ENCODE data around the gene TMEM132D. TPM values are rescaled to one million over a fixed set of nuclear protein-coding genes. Genes with fewer than 3 reads are reported as not detected.

The TMEM132D gene
- total and polyA plus RNA-seq, 2 of the 4 experiments (the other 2 are of a cell fraction) = not detected

DNA sequence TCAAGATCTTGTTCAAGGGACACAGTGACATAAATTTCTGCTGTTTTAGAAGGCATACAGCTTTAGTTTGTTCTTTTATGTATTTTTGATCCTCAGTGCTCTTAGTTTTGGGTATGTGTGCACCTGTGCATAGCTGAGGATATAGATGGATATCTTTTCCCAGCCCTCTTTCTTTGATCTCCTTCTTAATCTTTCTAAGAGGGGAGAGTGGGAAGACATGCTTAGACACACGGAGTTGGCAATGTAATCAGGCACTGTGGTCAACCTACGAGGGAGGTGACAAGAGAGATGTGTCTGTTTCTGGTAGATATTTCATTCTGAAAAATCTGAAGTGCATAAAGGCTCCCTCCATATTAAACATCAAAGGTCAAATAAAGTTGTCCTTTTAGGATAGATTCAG, 340.6 kb downstream of the TMEM132D start:
- no peak overlapping the region for H2AK9ac ChIP-seq (replicated peaks; ENCODE audit: low read depth, low read length, poor library complexity)
- DNase-seq (no peak), ATAC-seq (ENCODE audit: low read depth) (no peak)
- no peak overlapping the region for H3K27ac ChIP-seq (ENCODE audit: insufficient read depth, low read length)
- peaks cover 16% of the 10 kb centered on the region for H3K9me3 ChIP-seq (ENCODE audit: control insufficient read depth, insufficient read depth, low read length)
- dilution Hi-C loops (cut with HindIII; ENCODE audit: low sequenced_read_pairs, unreplicated experiment) (no loop called here), intact Hi-C loops (cut with micrococcal nuclease) (no loop called here), in situ Hi-C loops (cut with MboI; ENCODE audit: low sequenced_read_pairs) (no loop called here)
- no peak for TF ChIP-seq RCOR1 (IDR thresholded peaks at IDR 0.05; ENCODE audit: insufficient replicate concordance, low read length)
- TF ChIP-seq POLR2A (IDR thresholded peaks at IDR 0.05; ENCODE audit: low read depth, low read length) = no peak
- no peak for TF ChIP-seq SMC3 (IDR thresholded peaks at IDR 0.05; ENCODE audit: low read depth, low read length)
- no peak for TF ChIP-seq FOS (IDR thresholded peaks at IDR 0.05; ENCODE audit: low read depth, low read length)
- TF ChIP-seq RAD21 (IDR thresholded peaks at IDR 0.05; ENCODE audit: low read length) = no peak
- TF ChIP-seq, protein P1, sequence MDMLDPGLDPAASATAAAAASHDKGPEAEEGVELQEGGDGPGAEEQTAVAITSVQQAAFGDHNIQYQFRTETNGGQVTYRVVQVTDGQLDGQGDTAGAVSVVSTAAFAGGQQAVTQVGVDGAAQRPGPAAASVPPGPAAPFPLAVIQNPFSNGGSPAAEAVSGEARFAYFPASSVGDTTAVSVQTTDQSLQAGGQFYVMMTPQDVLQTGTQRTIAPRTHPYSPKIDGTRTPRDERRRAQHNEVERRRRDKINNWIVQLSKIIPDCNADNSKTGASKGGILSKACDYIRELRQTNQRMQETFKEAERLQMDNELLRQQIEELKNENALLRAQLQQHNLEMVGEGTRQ (IDR thresholded peaks at IDR 0.05; ENCODE audit: low read depth, low read length) = no peak
- no peak for TF ChIP-seq CHD1 (IDR thresholded peaks at IDR 0.05; ENCODE audit: low read depth, low read length)
- no peak for TF ChIP-seq NFE2L2 (IDR thresholded peaks at IDR 0.05; ENCODE audit: low read depth, low read length)
- TF ChIP-seq MAFK (IDR thresholded peaks at IDR 0.05; ENCODE audit: low read depth, low read length) = no peak
- TF ChIP-seq CEBPB (IDR thresholded peaks at IDR 0.05; ENCODE audit: low read depth, low read length) = no peak
- TF ChIP-seq, protein P2, sequence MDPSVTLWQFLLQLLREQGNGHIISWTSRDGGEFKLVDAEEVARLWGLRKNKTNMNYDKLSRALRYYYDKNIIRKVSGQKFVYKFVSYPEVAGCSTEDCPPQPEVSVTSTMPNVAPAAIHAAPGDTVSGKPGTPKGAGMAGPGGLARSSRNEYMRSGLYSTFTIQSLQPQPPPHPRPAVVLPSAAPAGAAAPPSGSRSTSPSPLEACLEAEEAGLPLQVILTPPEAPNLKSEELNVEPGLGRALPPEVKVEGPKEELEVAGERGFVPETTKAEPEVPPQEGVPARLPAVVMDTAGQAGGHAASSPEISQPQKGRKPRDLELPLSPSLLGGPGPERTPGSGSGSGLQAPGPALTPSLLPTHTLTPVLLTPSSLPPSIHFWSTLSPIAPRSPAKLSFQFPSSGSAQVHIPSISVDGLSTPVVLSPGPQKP (IDR thresholded peaks at IDR 0.05; ENCODE audit: borderline replicate concordance, low read depth, low read length) = no peak
- no peak for TF ChIP-seq RFX5 (IDR thresholded peaks at IDR 0.05; ENCODE audit: low read depth, low read length)
- TF ChIP-seq, protein P3, sequence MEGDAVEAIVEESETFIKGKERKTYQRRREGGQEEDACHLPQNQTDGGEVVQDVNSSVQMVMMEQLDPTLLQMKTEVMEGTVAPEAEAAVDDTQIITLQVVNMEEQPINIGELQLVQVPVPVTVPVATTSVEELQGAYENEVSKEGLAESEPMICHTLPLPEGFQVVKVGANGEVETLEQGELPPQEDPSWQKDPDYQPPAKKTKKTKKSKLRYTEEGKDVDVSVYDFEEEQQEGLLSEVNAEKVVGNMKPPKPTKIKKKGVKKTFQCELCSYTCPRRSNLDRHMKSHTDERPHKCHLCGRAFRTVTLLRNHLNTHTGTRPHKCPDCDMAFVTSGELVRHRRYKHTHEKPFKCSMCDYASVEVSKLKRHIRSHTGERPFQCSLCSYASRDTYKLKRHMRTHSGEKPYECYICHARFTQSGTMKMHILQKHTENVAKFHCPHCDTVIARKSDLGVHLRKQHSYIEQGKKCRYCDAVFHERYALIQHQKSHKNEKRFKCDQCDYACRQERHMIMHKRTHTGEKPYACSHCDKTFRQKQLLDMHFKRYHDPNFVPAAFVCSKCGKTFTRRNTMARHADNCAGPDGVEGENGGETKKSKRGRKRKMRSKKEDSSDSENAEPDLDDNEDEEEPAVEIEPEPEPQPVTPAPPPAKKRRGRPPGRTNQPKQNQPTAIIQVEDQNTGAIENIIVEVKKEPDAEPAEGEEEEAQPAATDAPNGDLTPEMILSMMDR (conservative IDR thresholded peaks at IDR 0.05; ENCODE audit: low read depth, low read length) = no peak
- no peak for TF ChIP-seq MXI1 (IDR thresholded peaks at IDR 0.05; ENCODE audit: borderline replicate concordance, low read depth, low read length)
- ChIA-PET CTCF (no interaction called here), POLR2A (ENCODE audit: unreplicated experiment) (no interaction called here)
- no peaks in the 10 kb centered on the region for H3K4me1 ChIP-seq (ENCODE audit: control insufficient read depth, insufficient read depth, low read length)
- H2AK5ac ChIP-seq (ENCODE audit: low read depth, low read length) = no peak overlapping the region
- H3K9me1 ChIP-seq (ENCODE audit: insufficient read depth, low read length) = no peaks in the 10 kb centered on the region
- H3K79me1 ChIP-seq (ENCODE audit: low read depth in 1 of 2, low read length in 2 of 2) = no peaks in the 10 kb centered on the region
- no peak overlapping the region for H3K4me2 ChIP-seq (ENCODE audit: low read depth, low read length)
- H3K36me3 ChIP-seq (ENCODE audit: control insufficient read depth, insufficient read depth, low read length) = no peaks in the 10 kb centered on the region
- no peaks in the 10 kb centered on the region for H4K20me1 ChIP-seq (ENCODE audit: insufficient read depth, low read length)
- no peak overlapping the region for H4K91ac ChIP-seq (ENCODE audit: insufficient read depth, low read depth, low read length)
- no peak overlapping the region for H3K14ac ChIP-seq (replicated peaks; ENCODE audit: low read depth, low read length)
- H3K4me3 ChIP-seq (ENCODE audit: insufficient read depth, low read depth, low read length) = no peak overlapping the region
- no peak overlapping the region for H3K9ac ChIP-seq (ENCODE audit: low read depth, low read length)
- no peak overlapping the region for H4K5ac ChIP-seq (ENCODE audit: low read depth, low read length)
- H2AFZ ChIP-seq (replicated peaks; ENCODE audit: low read length, poor library complexity) = no peak overlapping the region
- BruUV-seq (replicated peaks) = no TSS peak
- H3K27me3 ChIP-seq (ENCODE audit: control insufficient read depth, insufficient read depth, low read length) = no peaks in the 10 kb centered on the region
- no peak overlapping the region for H3K18ac ChIP-seq (ENCODE audit: low read depth, low read length)
- H2BK15ac ChIP-seq (ENCODE audit: low read depth, low read length) = no peak overlapping the region
- WGBS, 2 experiments (ENCODE audit: extremely low coverage in 2 of 2, insufficient read length in 1 of 2) = no CpG with 5 or more reads among the region's 2 CpGs
- no peak overlapping the region for H3K56ac ChIP-seq (ENCODE audit: extremely low read depth, insufficient read depth, low read length)
- no peak overlapping the region for H2BK5ac ChIP-seq (ENCODE audit: low read depth, low read length, poor library complexity, severe bottlenecking)
- H3K23ac ChIP-seq (ENCODE audit: low read depth, low read length) = no peak overlapping the region
- no peak overlapping the region for H2BK20ac ChIP-seq (ENCODE audit: low read depth, low read length)
- H3K4ac ChIP-seq (ENCODE audit: low read depth, low read length) = no peak overlapping the region
- no peak overlapping the region for H4K8ac ChIP-seq (ENCODE audit: low read depth in 2 of 2, low read length in 2 of 2)
- no peak overlapping the region for H2BK120ac ChIP-seq (ENCODE audit: low read depth, low read length)
